HEK293T (cell line): ENCODE data around the gene HLA-E.

Experiments
- BHLHE40 ChIP-seq: fragments of 450-650 bp; IDR thresholded peaks from 2 replicates; pipeline ENCODE4 v1.6.1; 2016; ENCODE audit warnings: mild to moderate bottlenecking, moderate library complexity, borderline replicate concordance
- CTBP1 ChIP-seq: fragments of 450-650 bp; IDR thresholded peaks from 2 replicates; pipeline ENCODE4 v1.6.1; 2016; ENCODE audit warnings: borderline replicate concordance
- FOXM1 ChIP-seq: fragments of 450-650 bp; IDR thresholded peaks from 2 replicates; pipeline ENCODE4 v1.6.1; 2017; ENCODE audit warnings: mild to moderate bottlenecking, borderline replicate concordance
- NFRKB ChIP-seq: fragments of 450-650 bp; IDR thresholded peaks from 2 replicates; pipeline ENCODE4 v1.6.1; 2016; ENCODE audit warnings: mild to moderate bottlenecking, moderate library complexity

- TF ChIP-seq CTBP1: no peak
- no peak for TF ChIP-seq BHLHE40
- TF ChIP-seq FOXM1: no peak
- TF ChIP-seq NFRKB: no peak
These were observed 18.3 kb upstream of the HLA-E start for GRCh38 chr6:30470968-30471367.
